CD14-positive monocyte (primary cell): Measurements from ENCODE around the gene SMG7. TPM values are rescaled to one million over a fixed set of nuclear protein-coding genes. Genes with fewer than 3 reads are reported as not detected.

ENCODE experiments used
- DNase-seq, 3 donors: peaks; one replicate each; pipeline ENCODE4 v3.0.0-alpha.2; 2011 to 2022
- H2AFZ ChIP-seq: 2 replicates; pipeline ENCODE4 v1.6.0; 2012; ENCODE audit warnings: mild to moderate bottlenecking, low read depth, low read length, inconsistent platforms; ENCODE audit not compliant: insufficient read depth, poor library complexity, severe bottlenecking
- H3K27ac ChIP-seq, 2 donors: 1 replicate in 1 of 2; 2 replicates in 1 of 2; pipeline ENCODE4 v1.5.1; 2012 to 2013; ENCODE audit warnings: low read length in 2 of 2, control low read depth in 1 of 2, inconsistent platforms in 1 of 2, low read depth in 1 of 2, mild to moderate bottlenecking in 1 of 2
- H3K27me3 ChIP-seq, 2 donors: one replicate each; pipeline versions ENCODE4 v1.6.0 to v1.6.1; 2011 to 2013; ENCODE audit warnings: low read length in 2 of 2; ENCODE audit not compliant: control insufficient read depth in 2 of 2, insufficient read depth in 2 of 2
- H3K36me3 ChIP-seq, 2 donors: replicated peaks in 1 of 2; 1 replicate in 1 of 2; 2 replicates in 1 of 2; pipeline versions ENCODE4 v1.5.1 to v1.6.1; 2012 to 2013; ENCODE audit warnings: low read length in 2 of 2, control low read depth in 1 of 2, inconsistent platforms in 1 of 2, mild to moderate bottlenecking in 1 of 2; ENCODE audit not compliant: insufficient read depth in 2 of 2, control insufficient read depth in 1 of 2
- H3K4me1 ChIP-seq, 2 donors: 1 replicate in 1 of 2; 2 replicates in 1 of 2; pipeline versions ENCODE4 v1.5.1 to v1.6.1; 2012 to 2013; ENCODE audit warnings: low read length in 2 of 2, control low read depth in 1 of 2, inconsistent platforms in 1 of 2, mild to moderate bottlenecking in 1 of 2, moderate library complexity in 1 of 2; ENCODE audit not compliant: insufficient read depth in 2 of 2, control insufficient read depth in 1 of 2
- H3K4me2 ChIP-seq: replicated peaks from 2 replicates; pipeline ENCODE3; 2012; ENCODE audit warnings: low read length, moderate library complexity, mild to moderate bottlenecking; ENCODE audit not compliant: poor library complexity, severe bottlenecking; ENCODE audit errors: extremely low read depth
- H3K4me3 ChIP-seq, 3 experiments: fragments of 200-600 bp in 1 of 3; sonication (generic) in 1 of 3; replicated peaks in 1 of 3; 1 replicate in 2 of 3; 2 replicates in 1 of 3; pipeline ENCODE4 v1.5.1; 2011 to 2013; ENCODE audit warnings: low read length in 3 of 3, mild to moderate bottlenecking in 3 of 3, control low read depth in 2 of 3, low read depth in 2 of 3, inconsistent platforms in 1 of 3, moderate library complexity in 1 of 3
- H3K79me2 ChIP-seq: 2 replicates; pipeline ENCODE4 v1.6.0; 2012; ENCODE audit warnings: mild to moderate bottlenecking, control low read depth, inconsistent platforms, low read length, moderate library complexity; ENCODE audit not compliant: insufficient read depth
- H3K9ac ChIP-seq: 2 replicates; pipeline ENCODE4 v1.6.0; 2017; ENCODE audit warnings: low read length, mild to moderate bottlenecking; ENCODE audit not compliant: insufficient read depth, poor library complexity, severe bottlenecking
- H3K9me3 ChIP-seq, 2 donors: replicated peaks in 1 of 2; 1 replicate in 1 of 2; 2 replicates in 1 of 2; pipeline versions ENCODE4 v1.5.1 to v1.6.1; 2012 to 2013; ENCODE audit warnings: low read length in 2 of 2, control low read depth in 1 of 2; ENCODE audit not compliant: control insufficient read depth in 1 of 2, insufficient read depth in 1 of 2
- H4K20me1 ChIP-seq: 2 replicates; pipeline ENCODE4 v1.6.0; 2012; ENCODE audit warnings: mild to moderate bottlenecking, low read length, control low read depth, moderate library complexity; ENCODE audit not compliant: insufficient read depth
- H3K27ac Mint-ChIP-seq, 7 donors: one replicate each; pipeline ENCODE4 v1.8.0; 2020; ENCODE audit warnings: mild to moderate bottlenecking in 7 of 7, mixed read lengths in 7 of 7, moderate library complexity in 6 of 7, inconsistent platforms in 2 of 7
- H3K27me3 Mint-ChIP-seq, 3 donors: one replicate each; pipeline ENCODE4 v1.8.0; 2021 to 2022; ENCODE audit warnings: low read depth in 3 of 3, mild to moderate bottlenecking in 3 of 3, mixed read lengths in 3 of 3, moderate library complexity in 3 of 3, inconsistent platforms in 1 of 3
- H3K36me3 Mint-ChIP-seq, 2 donors: one replicate each; pipeline ENCODE4 v1.8.0; 2020; ENCODE audit warnings: mixed read lengths in 2 of 2, inconsistent platforms in 1 of 2, mild to moderate bottlenecking in 1 of 2
- H3K4me1 Mint-ChIP-seq: one replicate; pipeline ENCODE4 v1.8.0; 2020; ENCODE audit warnings: mild to moderate bottlenecking, mixed read lengths
- H3K4me3 Mint-ChIP-seq, 2 donors: one replicate each; pipeline ENCODE4 v1.8.0; 2020; ENCODE audit warnings: mild to moderate bottlenecking in 2 of 2, mixed read lengths in 2 of 2, moderate library complexity in 1 of 2
- H3K9me3 Mint-ChIP-seq, 7 donors: one replicate each; pipeline ENCODE4 v1.8.0; 2020 to 2022; ENCODE audit warnings: mixed read lengths in 7 of 7, mild to moderate bottlenecking in 6 of 7, moderate library complexity in 6 of 7, inconsistent platforms in 2 of 7
- WGBS: methylation state at CpG from one replicate; pipeline ENCODE4 v1.1.5; 2013; ENCODE audit warnings: missing lambda C conversion rate; ENCODE audit not compliant: insufficient coverage; 5-methylcytosine and 5-hydroxymethylcytosine counted together
- intact Hi-C, 2 donors: fragments of 100-400 bp; cut with micrococcal nuclease; formaldehyde crosslinking; loops; one replicate each; pipeline versions ENCODE4 v1.15.0 to v1.15.1; 2023
- polyA plus RNA-seq, 3 donors: library from polyadenylated mRNA; depleted of rRNA in 1 of 3; unstranded in 2 of 3; stranded (reverse) in 1 of 3; fragments of 300-500 nt in 2 of 3; fragments of >200 nt in 1 of 3; fragmentation: Illumina TruSeq in 2 of 3; gene quantifications; 1 replicate in 2 of 3; 2 replicates in 1 of 3; pipeline ENCODE4 v1.2.3, GENCODE V29; 2012 to 2021
- TF ChIP-seq, protein P1 (sequence below): fragments of 200-600 bp; IDR thresholded peaks from one replicate; pipeline ENCODE4 v1.8.0; 2022; ENCODE audit warnings: antibody characterized with exemption, mild to moderate bottlenecking

Gene SMG7
- polyA plus RNA-seq, 3 donors: 11.5 to 31.3 (median 19.4) TPM

DNA sequence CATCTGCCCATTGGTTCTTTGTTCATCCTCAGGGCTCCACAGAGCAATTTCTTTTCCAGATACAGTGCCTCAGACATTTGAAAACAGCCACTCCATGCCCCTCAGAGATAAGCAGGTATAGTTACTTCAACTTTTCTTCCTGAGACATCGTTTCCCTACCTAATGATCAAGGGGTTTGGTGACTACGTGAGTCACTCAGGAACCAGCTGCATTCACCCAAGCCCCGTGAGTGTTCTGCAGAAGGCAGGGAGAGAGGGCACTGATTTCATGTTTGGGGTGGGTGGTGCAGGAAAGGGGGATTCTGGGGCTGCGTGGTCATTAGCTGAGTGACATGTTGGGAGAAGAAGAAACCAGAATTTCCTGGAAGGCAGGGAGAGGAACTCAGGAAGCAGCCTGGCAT lies 93.0 kb downstream of the SMG7 start:
- Histone ChIP-seq H4K20me1 (peaks cover 100% of the 10 kb centered on the region), H3K27ac (peak overlapping the region in 1 of 2 donors; percentile 80), H3K4me1 (peaks cover 37 to 38% of the 10 kb centered on the region in 2 donors), H3K9me3 (no peaks in the 10 kb centered on the region), H3K9ac (no peak overlapping the region), H3K36me3 (peaks cover 93 to 97% of the 10 kb centered on the region in 2 donors), H3K4me3 (no peak overlapping the region), H3K79me2 (peaks cover 73% of the 10 kb centered on the region), H3K4me2 (no peak overlapping the region), H2AFZ (no peak overlapping the region), H3K27me3 (no peaks in the 10 kb centered on the region)
- WGBS: 50% methylated on average over 3 of the region's 4 CpGs
- TF ChIP-seq, protein P1, sequence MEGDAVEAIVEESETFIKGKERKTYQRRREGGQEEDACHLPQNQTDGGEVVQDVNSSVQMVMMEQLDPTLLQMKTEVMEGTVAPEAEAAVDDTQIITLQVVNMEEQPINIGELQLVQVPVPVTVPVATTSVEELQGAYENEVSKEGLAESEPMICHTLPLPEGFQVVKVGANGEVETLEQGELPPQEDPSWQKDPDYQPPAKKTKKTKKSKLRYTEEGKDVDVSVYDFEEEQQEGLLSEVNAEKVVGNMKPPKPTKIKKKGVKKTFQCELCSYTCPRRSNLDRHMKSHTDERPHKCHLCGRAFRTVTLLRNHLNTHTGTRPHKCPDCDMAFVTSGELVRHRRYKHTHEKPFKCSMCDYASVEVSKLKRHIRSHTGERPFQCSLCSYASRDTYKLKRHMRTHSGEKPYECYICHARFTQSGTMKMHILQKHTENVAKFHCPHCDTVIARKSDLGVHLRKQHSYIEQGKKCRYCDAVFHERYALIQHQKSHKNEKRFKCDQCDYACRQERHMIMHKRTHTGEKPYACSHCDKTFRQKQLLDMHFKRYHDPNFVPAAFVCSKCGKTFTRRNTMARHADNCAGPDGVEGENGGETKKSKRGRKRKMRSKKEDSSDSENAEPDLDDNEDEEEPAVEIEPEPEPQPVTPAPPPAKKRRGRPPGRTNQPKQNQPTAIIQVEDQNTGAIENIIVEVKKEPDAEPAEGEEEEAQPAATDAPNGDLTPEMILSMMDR: no peak
- Mint-ChIP-seq H3K27me3 (no peaks in the 10 kb centered on the region), H3K9me3 (no peaks in the 10 kb centered on the region), H3K4me3 (no peak overlapping the region), H3K36me3 (peaks cover 91 to 96% of the 10 kb centered on the region in 2 donors), H3K27ac (peak overlapping the region in 5 of 7 donors; percentile 2 to 79 (median 26)), H3K4me1 (peaks cover 34% of the 10 kb centered on the region)
- intact Hi-C loops: loop anchor here in 1 of 2 donors (5.0 to 10.0 kb wide), 2 partner anchors 57 to 90 kb away; partner anchors contain the start of gene SMG7
- DNase-seq: no peak

- Histone ChIP-seq H2AFZ (no peak overlapping the region), H3K4me2 (no peak overlapping the region), H3K9me3 (no peaks in the 10 kb centered on the region), H3K27me3 (no peaks in the 10 kb centered on the region), H3K36me3 (peaks cover 93 to 97% of the 10 kb centered on the region in 2 donors), H3K79me2 (peaks cover 74% of the 10 kb centered on the region), H3K4me1 (peaks cover 44 to 45% of the 10 kb centered on the region in 2 donors), H4K20me1 (peaks cover 100% of the 10 kb centered on the region), H3K27ac (peak overlapping the region in 1 of 2 donors; percentile 80), H3K9ac (no peak overlapping the region), H3K4me3 (no peak overlapping the region)
- peaks cover 39% of the 10 kb centered on the region for H3K4me1 Mint-ChIP-seq
- intact Hi-C loops: loop anchor here in 1 of 2 donors (5.0 to 10.0 kb wide), 2 partner anchors 56 to 91 kb away; partner anchors contain the start of gene SMG7
- H3K9me3 Mint-ChIP-seq: no peaks in the 10 kb centered on the region
- H3K4me3 Mint-ChIP-seq: no peak overlapping the region
- peak overlapping the region in 5 of 7 donors; percentile 33 to 92 (median 61) for H3K27ac Mint-ChIP-seq
- no CpG with 5 or more reads among the region's 2 CpGs for WGBS
- H3K36me3 Mint-ChIP-seq: peaks cover 89 to 96% of the 10 kb centered on the region in 2 donors
- no peaks in the 10 kb centered on the region for H3K27me3 Mint-ChIP-seq
- TF ChIP-seq, protein P1: no peak
- DNase-seq: no peak
These were observed 93.7 kb downstream of the SMG7 start for GRCh38 chr1:183566026-183566425.
